HG02588 (cell line): ENCODE data around the gene TPSB2.
"Not testable (repeated sequence)": the region's sequence is repeated elsewhere in the genome, so short reads cannot be mapped to it uniquely, and the experiment has no call there.

Source experiments
- ATAC-seq: cut with Tn5 transposase; IDR thresholded peaks from one replicate; pipeline ENCODE4 v1.9.1; 2021; ENCODE audit warnings: mild to moderate bottlenecking, moderate library complexity; ENCODE audit not compliant: unreplicated experiment

Gene TPSB2

GRCh38 chr16:1243907-1244850 is 14.2 kb upstream of the TPSB2 start:
- ATAC-seq = not testable (repeated sequence)

- not testable (repeated sequence) for ATAC-seq
Observed at GRCh38 chr16:1243363-1243762, 13.4 kb upstream of the TPSB2 start.

GRCh38 chr16:1241081-1241480 is 11.1 kb upstream of the TPSB2 start:
- ATAC-seq = not testable (repeated sequence)

DNA sequence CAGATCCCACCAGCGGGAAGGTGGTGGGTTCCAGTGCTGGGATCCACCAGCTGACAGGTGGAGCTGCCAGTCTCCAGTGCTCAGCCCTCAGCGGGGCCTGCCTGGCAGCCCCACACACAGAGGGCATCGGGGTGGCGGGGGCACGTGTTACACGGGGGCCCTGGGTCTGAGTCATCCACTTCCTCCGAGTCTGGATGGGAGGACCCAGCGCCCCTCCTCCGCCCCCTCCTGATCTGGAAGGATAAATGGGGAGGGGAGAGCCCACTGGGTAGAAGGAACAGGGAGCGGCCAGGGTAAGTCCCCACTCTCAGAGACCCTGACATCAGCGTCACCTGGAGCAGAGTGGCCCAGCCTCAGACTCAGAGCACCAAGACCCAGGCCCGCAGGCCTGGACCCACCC is 10.5 kb upstream of the TPSB2 start, which contains the start of gene TPSAB1:
Gene TPSAB1 (plus strand): TSS at position 270 of the 400 bp plus-strand sequence. CDS start 234 bp downstream, outside the sequence.
- ATAC-seq = not testable (repeated sequence)

GRCh38 chr16:1239575-1239974 is 9.6 kb upstream of the TPSB2 start:
- ATAC-seq = not testable (repeated sequence)

GRCh38 chr16:1238909-1239308 is 8.9 kb upstream of the TPSB2 start:
- ATAC-seq = not testable (repeated sequence)

DNA sequence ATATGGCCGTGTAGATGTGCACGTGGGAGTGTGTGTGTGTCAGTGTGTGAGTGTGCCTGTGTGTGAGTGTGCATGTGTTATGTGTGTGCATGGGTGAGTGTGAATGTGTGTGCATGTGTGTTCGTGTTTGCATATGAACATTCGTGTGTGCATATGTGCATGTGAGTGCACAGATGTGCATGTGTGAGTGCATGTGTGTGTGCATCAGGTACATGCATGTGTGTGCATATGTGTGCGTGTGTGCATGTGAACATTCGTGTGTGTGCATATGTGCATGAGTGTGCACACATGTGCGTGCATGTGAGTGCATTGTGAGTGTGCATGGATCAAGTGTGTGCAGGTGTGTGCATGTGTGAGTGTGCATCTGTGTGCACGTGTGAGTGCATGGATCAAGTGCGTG is 8.0 kb upstream of the TPSB2 start:
- ATAC-seq = no peak

GRCh38 chr16:1236659-1237058 is 6.7 kb upstream of the TPSB2 start:
- ATAC-seq = not testable (repeated sequence)

DNA sequence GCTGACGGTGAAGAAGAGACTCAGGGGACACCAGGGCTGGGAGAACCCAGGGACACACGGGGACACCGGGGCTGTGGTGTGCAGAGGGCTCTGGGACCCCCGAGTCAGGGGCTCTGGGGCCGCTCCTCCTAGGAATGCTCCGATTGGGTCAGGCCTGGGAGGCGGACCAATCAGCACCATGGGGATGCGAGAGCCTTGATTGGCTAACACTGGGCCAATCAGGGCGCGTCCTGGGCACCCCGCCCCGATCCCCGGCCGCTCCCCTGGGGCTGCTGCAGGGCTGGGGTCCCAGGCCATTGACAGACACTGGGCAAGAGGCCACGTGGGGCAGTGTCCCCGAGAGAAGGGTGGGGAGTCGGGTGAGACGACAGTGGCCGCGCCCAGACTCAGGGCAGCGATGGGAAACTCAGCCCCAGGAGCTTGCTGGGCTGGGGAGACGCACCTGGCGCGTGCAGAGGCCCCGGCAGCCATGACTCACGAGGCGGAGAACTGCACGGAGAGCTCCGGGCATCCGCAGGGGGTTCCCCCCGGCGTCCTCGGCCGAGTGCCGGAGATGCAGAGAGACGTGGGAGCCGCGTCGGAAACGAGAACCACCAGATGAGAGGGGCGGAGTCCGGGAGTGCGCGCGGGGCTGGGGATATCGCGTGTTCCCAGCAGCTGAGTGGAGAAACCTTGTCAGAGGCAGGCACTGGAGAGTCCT is 2.2 kb upstream of the TPSB2 start:
- not testable (repeated sequence) for ATAC-seq

DNA sequence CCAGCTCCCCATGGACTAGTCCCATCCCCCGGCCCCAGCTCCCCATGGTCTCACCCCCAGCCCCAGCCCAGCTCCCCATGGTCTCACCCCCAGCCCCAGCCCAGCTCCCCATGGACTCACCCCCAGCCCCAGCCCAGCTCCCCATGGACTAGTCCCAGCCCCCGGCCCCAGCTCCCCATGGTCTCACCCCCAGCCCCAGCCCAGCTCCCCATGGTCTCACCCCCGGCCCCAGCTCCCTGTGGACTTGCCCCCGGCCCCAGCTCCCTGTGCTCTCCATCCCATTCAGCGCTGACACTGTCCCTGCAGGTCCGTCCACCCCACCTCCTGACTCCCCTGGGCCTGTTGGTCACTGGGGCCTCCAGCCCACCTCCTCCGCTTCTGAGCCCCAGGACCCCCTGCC is 1.3 kb upstream of the TPSB2 start:
- not testable (repeated sequence) for ATAC-seq

DNA sequence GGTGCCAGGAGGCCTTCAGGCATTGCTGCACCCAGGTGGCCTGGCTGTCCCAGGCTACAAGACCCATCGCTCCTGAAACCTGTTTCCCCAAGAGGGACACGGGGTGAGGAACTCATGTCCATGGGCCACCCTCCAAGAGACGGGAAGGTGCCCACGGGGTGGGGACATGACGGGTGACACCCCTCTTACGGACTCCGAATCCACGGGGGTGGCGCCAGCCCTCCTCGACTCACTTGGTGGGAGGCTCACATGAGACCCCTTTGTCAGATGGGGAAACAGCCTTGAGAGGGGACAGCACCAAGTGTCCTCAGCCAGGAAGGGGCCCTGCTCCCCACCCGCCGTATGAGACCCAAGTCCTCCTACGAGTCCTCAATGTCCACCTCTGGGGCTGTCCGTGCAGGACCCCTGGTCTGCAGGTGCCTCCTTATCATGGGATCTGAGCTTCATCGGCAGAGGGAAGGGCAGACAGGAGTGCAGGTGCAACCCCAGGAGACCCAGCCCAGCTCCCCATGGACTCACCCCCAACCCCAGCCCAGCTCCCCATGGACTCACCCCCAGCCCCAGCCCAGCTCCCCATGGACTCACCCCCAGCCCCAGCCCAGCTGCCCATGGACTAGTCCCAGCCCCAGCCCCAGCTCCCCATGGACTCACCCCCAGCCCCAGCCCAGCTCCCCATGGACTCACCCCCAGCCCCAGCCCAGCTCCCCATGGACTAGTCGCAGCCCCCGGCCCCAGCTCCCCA is 658 bp upstream of the TPSB2 start:
- ATAC-seq = not testable (repeated sequence)

DNA sequence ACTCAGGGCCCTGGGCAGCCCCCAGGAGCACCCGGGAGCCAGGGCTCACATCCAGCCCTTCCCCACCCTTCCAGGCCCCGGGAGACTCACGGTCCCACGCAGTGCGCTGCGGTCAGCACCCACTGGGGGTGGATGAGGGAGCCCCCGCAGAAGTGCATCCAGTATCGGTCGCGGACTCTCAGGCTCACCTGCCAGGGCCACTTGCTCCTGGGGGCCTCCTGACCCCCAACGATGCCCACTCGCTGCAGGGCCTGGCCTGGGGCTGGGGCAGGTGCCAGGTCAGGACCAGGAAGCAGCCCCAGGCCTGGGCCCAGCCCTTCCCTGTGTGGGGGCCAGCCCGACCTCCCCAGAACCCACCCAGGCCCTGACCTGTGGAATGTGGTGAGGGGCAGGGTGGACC is 508 bp downstream of the TPSB2 start:
- ATAC-seq = not testable (repeated sequence)

DNA sequence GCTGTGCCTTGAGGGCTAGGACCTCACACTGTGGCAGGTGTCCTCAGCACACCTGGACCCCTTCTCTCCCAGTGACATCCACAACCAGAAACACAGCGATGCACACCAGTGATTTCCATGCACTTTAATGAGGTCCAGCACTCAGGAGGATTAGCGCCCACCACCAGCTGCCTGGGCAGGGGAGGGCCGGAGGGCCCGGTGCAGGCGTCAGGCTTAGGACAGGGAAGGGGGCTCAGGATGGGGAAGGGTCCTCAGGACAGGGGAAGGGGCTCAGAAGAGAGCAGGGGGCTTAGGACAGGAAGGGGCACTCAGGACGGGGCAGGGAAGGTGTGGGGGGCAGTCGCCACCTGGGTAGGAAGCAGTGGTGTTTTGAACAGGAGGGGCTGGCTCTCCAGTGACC is 1.8 kb downstream of the TPSB2 start:
- not testable (repeated sequence) for ATAC-seq

GRCh38 chr16:1226692-1227091 is 3.3 kb downstream of the TPSB2 start:
- not testable (repeated sequence) for ATAC-seq

- not testable (repeated sequence) for ATAC-seq
Observed at GRCh38 chr16:1225728-1226311, 4.2 kb downstream of the TPSB2 start.

DNA sequence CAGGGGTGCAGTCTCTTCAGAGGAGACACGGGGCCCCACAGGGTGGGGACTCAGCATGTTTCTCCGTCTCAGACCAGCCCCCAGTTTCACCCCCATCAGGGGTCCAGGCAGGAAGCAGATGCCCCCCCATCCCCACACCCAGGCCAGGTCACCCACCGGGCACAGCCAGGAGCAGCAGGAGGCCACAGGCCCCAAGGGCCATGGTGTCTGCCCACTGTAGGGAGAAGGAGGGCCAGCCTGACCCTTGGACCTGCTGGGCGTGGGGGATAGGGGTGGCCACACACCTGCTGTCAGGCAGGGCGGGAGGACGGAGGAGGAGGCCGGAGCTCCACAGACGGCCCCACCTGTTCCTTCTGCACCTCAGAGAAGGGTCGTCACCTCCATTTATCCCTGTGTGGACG is 4.9 kb downstream of the TPSB2 start, which contains the start of gene TPSG1:
Gene TPSG1 (minus strand): TSS at position 218 of the 401 bp plus-strand sequence. CDS start 16 bp downstream, at position 202.
- ATAC-seq = no peak

DNA sequence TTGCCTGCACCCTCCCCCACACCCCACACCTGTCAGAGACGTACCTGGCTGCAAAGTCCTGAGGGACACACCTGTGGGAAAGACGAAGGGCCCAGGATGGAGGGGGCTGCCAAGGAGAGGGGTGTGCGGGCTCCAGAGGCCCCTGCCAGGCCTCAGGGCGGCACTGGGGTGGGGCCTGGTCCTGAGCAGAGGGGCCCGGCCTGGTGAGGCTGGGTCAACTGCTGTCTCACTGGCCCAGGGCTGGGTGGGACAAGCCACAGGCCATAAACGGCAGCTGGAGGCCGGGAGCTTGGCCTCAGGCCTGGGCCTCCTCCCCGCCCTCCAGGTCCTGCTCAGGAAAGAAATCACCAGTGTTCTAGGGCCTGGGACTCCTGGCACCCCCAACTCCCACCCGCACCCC is 5.4 kb downstream of the TPSB2 start:
- ATAC-seq = no peak

GRCh38 chr16:1223355-1224214 is 6.4 kb downstream of the TPSB2 start:
- ATAC-seq = no peak

- ATAC-seq = no peak
Observed at GRCh38 chr16:1222553-1223354, 7.2 kb downstream of the TPSB2 start.
